ENCODE results near the gene KIF6.

GRCh38 chr6:39303425-39304153 lies 421.6 kb downstream of the KIF6 start:
- TF ChIP-seq POLR2A (IDR thresholded peaks at IDR 0.05) (no peak), CTCF (IDR thresholded peaks at IDR 0.05) (peak in 4 of 12 donors; percentile 4 to 32 (median 10))
